ENCODE measurements around the gene LIN28B.
"Not testable (repeated sequence)": the region's sequence is repeated elsewhere in the genome, so short reads cannot be mapped to it uniquely, and the experiment has no call there.

The LIN28B gene

GRCh38 chr6:104956731-104957294 is at the start of gene LIN28B:
LIN28B (plus strand) TSS chr6:104957107; CDS start chr6:104957251, 144 bp downstream.
- no peak for FAIRE-seq

- FAIRE-seq = no peak
These were observed 48.6 kb upstream of the LIN28B start for GRCh38 chr6:104908031-104908887.

GRCh38 chr6:104908888-104909525 is 47.9 kb upstream of the LIN28B start:
- FAIRE-seq = no peak

- FAIRE-seq = no peak
These were observed 35.0 kb upstream of the LIN28B start for GRCh38 chr6:104921896-104922295.

- FAIRE-seq = no peak
These were observed 28.8 kb upstream of the LIN28B start for GRCh38 chr6:104928141-104928540.

- FAIRE-seq = no peak
These were observed 27.6 kb upstream of the LIN28B start for GRCh38 chr6:104929353-104929752.

- no peak for FAIRE-seq
These were observed 26.0 kb upstream of the LIN28B start for GRCh38 chr6:104930939-104931338.

GRCh38 chr6:104936766-104937535 is 20.0 kb upstream of the LIN28B start:
- no peak for FAIRE-seq

- FAIRE-seq = no peak
These were observed 16.5 kb upstream of the LIN28B start for GRCh38 chr6:104940238-104940892.

GRCh38 chr6:104940893-104941728 is 15.8 kb upstream of the LIN28B start:
- FAIRE-seq = no peak

GRCh38 chr6:104941729-104942091 is 15.2 kb upstream of the LIN28B start:
- FAIRE-seq = no peak

GRCh38 chr6:104943781-104944180 is 13.1 kb upstream of the LIN28B start:
- FAIRE-seq = no peak

- FAIRE-seq = no peak
These were observed 7.7 kb upstream of the LIN28B start for GRCh38 chr6:104949206-104949605.

- no peak for FAIRE-seq
These were observed 5.2 kb upstream of the LIN28B start for GRCh38 chr6:104951677-104952076.

- no peak for FAIRE-seq
These were observed 4.0 kb upstream of the LIN28B start for GRCh38 chr6:104952911-104953399.

GRCh38 chr6:104953400-104954189 is 3.3 kb upstream of the LIN28B start:
- not testable (repeated sequence) for FAIRE-seq

GRCh38 chr6:104954190-104954797 is 2.6 kb upstream of the LIN28B start:
- no peak for FAIRE-seq

- no peak for FAIRE-seq
These were observed 1.4 kb upstream of the LIN28B start for GRCh38 chr6:104955491-104955890.

GRCh38 chr6:104955927-104956730 is 778 bp upstream of the LIN28B start:
- FAIRE-seq = no peak

All from A204.1 (cell line).